GM18873 (cell line): Measurements from ENCODE around the gene PPARG.
"Not testable (repeated sequence)": the region's sequence is repeated elsewhere in the genome, so short reads cannot be mapped to it uniquely, and the experiment has no call there.

Experiments
- ATAC-seq: cut with Tn5 transposase; IDR thresholded peaks from one replicate; pipeline ENCODE4 v1.9.1; 2021; ENCODE audit warnings: mild to moderate bottlenecking, moderate library complexity, moderate number of reproducible peaks; ENCODE audit not compliant: unreplicated experiment, low FRiP score

PPARG gene

DNA sequence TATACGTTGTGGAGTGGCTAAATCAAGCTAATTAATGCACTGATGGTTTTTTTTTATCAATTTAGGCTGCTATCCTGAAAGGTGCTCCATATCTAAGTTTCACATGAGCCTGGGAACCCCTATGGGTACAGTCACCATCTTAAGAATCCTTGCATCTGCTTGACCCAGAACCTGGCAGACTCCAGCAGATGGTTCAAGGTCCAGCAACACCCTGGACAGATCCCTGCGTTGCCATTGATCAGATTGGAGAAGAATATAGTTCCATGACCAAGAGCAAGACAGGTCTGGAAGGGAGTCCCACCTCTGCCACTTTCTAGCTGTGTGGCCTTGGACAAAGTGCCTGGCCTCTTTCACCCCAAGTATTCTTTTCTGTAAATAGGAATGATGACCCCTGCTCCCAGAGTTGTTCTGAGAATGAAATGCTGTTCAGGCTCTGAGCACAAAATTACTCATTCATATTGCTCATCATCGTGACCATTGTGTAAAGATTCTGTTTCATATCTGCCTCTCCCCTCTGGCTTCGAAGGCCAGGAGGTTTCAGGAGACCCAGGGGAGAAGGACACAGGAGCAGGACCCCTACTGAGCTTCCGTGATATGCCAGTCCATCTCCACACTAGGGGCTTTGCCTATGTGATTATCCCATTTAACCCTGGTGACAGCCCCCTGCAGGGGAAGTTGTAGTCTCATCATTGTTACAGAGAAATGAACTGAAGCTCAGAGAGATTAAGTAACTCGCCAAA lies 165.4 kb downstream of the PPARG start:
- ATAC-seq: no peak

DNA sequence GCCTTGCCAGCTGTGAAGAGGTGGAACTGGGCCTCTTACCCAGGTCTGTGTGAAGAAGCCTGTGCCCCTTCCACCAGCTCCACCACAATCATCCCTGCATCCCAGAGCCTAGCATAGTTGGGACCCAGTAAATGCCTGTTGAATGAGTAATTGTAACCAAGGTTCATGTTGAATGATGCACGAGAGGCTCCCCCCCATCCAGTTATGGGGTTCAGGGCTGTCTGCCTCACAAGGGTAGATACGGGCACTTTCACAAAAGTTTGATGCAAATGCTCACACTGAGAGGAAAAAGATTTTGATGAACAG lies 165.9 kb downstream of the PPARG start:
- no peak for ATAC-seq

DNA sequence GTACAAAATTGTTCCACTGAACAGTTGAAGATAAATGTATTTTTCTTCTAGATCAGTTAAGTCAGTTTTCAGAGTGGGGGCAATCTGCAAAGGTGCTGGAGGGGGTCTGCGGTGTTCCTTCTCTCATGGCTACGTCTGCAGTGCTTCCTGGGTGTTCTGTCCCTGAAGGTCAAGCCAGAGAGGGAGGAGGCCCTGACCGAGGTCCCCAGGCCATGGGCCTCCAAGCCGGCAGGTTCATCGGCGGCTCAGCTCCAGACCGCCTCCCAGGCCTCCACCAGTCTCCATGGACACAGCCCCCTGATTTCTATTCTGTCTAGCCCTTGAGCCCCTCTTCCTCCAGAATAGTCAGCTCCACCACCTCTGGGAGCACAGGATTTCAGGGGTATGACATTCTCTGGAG lies 166.9 kb downstream of the PPARG start:
- ATAC-seq: no peak

DNA sequence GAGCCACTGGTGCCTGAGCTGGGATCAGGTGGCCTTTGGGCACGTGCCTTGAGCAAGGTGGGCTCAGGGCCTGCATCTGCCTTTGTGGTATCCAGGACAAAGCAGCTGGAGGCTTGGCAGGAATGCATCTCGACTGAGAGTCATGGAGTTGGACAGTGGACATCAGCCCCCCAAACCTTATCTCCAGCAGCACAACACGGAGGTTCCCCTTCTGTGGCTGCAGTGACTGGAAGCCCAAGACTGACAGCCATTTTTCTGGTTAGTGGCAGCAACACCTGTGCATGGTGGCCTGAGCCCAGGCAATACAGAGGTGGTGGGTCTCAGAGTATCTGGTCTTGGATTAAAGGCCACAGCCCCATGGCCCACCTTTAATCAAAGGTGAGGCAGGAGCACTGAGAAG lies 167.6 kb downstream of the PPARG start:
- ATAC-seq: no peak

DNA sequence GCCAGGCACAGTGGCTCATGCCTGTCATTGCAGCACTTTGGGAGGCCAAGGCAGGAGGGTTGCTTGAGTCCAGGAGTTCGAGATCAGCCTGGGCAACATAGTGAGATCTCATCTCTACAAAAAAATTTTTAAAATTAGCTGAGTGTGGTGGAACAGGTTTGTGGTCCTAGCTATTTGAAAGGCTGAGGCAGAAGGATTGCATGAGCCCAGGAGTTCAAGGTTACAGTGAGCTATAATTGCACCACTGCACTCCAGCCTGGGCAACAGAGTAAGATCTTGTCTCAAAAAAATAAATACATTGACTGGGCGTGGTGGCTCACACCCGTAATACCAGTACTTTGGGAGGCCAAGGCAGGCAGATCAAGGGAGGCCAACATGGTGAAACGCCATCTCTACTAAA lies 168.5 kb downstream of the PPARG start:
- not testable (repeated sequence) for ATAC-seq

DNA sequence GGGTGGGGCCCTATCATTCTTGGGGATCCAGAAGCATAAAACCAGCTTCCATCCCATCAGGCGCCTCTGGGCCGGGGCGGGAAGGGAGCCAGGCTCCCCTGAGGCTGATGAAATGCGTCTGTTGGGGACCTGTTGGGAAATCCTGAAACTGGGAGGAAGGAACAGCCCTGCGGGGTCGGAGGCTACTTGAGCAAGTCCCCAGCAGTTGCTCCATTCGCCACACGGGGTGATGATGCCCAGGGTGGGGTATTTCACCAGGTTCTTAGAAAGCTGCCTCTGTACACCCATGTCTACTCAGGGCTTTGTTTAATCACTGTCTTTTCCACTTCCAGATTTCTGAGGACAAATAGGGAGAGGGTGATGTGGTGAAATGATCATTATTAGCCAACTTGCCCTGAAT lies 170.0 kb downstream of the PPARG start:
- no peak for ATAC-seq

DNA sequence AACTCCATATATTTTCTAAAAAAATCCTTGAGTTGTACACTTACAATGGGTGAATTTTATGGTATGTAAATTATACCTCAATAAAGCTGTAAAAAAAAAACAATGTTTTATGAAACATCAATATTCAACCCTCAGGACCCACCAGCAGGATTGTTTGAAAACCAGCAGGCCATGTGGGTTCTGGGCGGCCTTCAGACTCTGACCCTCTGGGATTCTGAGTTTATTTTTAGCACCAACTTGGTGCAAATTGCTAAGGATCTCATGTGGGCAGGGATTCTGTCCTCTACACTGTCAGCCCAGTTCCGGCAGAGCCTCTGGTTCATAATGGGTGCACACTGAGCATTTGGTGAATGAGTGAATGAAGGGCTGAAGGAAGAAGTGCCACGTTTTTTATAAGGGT lies 171.3 kb downstream of the PPARG start:
- no peak for ATAC-seq

DNA sequence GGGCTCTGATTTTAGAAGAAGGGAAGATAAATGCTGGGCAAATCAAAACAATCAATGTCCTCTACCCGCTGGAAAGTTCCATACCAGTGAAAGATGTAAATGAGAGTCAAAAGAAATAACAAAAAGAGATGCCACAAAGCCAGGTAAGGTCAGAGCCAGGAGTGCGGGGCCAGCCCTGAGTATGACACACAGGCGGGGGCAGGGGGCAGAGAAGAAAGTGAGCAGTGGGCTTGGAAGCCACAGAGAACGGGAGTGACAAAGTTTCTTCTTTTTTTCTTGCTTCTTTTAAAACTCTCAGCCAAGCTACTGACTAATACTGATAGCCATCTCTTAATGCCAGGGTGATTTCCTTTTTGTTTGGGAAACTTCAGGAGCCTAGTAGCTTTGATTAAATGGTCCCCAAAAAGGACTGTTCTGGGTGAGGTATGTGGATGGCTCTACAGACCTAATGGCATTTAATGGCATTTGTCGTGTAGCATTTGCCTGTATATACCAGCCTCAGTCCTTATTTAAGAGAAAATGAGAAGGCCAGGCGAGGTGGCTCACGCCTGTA lies 172.3 kb downstream of the PPARG start:
- ATAC-seq: no peak

DNA sequence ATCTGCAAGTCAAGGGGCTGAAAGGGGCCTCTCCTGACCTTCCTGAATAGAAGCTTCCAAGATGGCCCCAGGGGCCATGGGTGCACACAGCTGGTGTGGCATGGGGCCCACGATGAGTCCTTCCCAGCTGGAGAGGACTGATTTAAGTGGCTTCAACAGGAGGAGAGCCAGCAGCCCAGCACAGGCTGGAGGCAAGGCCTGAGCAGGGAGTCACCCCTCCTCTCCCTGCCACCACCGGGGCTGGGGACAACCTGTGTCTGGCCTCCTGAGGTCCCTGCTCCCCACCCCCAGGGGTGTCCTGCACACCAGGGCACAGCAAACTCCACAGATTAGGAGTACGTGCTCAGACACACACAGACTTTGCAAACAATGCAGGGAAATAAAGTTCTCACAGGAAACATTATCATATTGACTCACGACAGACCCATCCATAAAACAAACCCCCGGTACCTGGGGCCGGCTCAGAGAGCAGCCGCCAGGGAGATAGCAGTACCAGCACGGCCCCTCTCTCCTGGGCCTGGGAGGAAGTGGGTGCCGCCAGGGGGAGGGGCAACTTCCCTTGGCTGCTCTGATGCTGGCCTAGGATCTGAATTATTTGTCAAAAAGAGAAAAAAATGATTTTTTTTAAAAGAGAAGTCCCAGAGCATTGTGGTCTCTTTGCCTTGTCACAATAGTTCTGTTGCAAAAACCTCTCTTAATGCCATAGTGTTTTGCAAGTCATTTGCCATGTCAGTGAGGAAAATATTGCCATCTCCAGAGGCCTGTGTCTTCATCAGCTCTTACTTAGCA lies 173.5 kb downstream of the PPARG start:
- ATAC-seq: no peak

DNA sequence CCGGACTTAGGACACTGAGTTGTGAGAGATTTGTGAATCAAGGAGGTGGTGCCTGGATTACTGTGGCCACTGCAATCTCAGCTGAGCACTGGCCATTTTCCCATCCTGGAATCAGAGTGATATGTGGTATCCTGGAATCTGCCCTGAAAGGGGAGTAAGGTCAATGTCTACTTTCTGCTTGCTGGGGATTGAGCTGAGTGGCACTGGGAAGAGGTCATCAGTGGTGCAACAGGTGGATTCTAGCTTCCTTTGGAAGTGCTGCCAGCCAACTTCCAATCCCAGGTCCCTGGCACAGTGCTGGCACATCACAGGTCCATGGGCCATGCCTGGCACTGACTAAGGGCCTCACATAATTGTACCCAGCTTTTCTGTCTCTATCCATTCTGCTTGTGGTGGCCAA lies 174.8 kb downstream of the PPARG start:
- no peak for ATAC-seq

DNA sequence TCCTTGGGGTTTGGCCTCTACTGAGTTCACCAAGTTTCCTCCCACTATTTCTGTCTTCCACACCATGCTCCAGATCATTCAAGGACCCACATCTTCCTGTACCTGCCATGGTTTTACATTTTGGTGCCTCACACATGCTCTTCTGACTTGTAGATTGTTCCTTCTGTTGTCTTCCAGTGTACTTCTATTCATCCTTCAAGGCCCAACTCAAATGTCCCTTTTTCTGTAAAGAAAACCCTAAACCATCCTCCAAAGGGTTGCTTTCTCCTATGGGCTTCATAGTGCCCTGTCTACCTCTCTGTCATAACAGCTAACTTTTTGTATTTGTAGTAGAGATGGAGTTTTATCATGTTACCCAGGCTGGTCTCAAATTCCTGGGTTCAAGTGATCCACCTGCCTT lies 175.3 kb downstream of the PPARG start:
- ATAC-seq: no peak

DNA sequence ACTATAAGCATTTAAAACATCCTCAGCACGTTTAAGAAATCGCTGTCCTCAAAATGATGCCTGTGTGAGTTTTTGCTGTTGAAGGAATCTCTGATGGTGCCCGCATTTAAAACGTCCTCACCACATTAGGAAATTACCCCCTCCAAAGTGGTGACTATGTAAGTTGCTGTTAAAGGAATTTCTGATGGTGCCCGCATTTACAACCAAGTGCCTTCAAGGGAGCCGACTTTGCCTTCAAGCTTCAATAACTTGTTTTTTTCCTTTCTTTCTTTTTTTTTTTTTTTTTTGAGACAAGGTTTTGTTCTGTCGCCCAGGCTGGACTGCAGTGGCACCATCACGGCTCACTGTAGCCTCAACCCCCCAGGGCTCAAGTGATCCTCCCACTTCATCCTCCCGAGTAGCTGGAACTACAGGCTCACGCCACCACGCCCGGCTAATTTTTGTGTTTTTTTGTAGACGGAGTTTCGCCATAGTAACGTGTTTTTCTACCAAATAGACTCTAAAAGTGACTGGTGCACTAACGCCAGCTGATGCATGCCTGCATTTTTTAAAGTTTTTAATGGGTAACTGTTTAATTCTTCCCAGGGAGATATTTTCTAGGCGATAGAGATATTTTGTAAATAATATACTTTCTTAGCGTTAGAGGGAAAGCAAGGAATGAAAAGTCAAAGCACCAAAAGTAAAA lies 176.4 kb downstream of the PPARG start:
- no peak for ATAC-seq

DNA sequence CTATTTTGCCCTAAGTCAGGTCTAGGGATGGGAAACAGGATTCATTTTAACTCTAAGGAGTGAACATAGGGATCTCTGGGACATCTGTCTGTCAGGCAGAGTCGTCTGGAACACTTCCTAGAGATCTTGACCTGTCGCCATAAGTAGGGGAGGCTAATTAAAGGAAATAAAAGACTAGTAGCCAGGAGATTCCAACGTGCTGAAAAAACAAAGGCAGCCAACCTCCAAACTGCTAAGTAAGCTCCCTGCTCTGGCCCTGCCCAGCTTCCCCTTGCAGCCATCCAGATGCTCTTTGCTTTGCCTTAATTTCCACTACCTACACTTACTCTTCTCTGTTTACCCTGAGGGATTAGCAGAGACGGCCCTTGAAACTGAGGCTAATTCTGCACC lies 177.0 kb downstream of the PPARG start:
- no peak for ATAC-seq

DNA sequence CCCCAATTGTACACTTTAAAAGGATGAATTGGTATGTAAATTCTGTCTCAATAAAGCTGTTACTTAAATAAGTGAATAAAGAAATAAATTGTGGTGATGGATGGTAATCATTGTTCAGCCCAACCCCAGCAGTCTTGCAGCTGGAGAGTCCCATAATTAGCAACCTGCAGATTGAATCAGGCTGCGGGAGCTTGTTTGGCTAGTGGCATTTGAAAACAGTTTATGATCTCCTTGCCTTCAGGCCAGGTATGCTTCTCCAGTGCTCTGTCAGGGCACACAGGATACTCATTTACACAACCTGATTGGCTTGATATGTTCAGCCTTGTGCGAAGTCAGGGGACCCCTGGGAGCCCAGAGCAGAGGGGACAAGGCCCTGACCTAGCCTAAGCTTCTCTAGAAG lies 178.9 kb downstream of the PPARG start:
- ATAC-seq: no peak

DNA sequence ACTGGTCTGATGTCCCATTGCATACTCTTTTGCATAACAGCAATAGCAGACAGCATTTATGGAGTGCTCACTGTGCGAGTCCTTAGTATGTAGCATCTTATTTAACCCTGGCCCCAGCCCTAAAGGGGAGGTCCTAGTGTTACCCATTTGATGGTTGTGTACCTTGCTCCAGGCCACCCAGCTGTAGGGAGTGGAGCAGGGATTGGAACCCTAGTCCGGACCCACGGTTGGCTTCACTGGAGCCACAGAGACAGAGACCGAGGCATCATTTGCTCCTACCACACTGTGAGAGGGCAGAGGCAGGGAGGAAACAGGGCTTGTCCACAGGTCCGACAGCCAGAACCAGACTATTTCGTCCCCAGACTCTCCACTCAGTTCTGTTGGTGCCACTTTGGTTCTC lies 179.4 kb downstream of the PPARG start:
- no peak for ATAC-seq

DNA sequence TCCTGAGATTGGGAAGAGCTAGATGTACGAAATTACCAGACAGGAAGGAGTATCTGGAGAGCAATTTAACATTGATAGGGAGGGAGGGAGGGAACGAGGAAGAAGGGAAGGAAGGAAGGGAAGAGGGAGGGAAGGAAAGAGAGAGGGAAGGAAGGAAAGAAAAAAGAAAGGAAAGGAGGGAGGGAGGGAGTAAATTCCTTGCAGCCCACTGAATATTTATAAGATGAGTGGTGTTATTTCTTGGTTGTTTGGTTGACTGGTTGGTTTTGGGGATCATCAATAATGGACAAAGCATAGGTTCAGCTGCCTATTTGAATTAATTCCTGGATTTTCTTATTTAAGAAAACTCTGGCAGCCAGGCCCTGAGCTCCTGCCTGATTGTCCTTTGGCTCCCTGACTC lies 179.9 kb downstream of the PPARG start:
- ATAC-seq: no peak

DNA sequence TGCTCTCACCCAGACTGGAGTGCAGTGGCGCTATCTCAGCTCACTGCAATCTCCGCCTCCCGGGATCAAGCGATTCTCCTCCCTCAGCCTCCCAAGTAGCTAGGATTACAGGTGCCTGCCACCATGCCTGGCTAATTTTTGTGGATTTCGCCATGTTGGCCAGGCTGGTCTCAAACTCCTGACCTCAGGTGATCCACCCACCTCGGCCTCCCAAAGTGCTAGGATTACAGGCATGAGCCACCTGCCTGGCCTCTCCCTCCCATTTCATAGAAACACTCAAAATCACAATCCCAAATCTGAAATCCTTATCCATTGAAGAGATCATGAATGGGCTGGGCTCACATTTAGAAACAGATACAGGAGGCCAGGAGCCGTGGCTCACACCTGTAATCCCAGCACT lies 180.4 kb downstream of the PPARG start:
- not testable (repeated sequence) for ATAC-seq

DNA sequence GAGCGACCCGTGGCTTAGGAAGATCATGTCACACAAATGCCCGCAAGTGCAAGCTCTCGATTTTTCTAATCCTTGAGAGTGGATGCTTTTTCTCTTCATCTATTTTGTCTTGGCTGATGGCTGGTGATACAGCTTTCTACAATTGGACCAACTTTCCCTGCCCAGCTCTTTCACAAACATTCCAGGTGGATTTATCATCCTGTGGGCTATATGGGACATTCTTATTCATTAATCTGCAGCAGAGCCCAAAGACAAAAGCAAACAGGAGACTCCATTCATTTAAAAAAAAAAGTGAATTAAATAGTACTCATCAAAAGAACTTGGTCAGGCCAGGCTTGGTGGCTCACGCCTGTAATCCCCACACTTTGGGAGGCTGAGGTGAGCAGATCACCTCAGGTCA lies 181.2 kb downstream of the PPARG start:
- no peak for ATAC-seq

DNA sequence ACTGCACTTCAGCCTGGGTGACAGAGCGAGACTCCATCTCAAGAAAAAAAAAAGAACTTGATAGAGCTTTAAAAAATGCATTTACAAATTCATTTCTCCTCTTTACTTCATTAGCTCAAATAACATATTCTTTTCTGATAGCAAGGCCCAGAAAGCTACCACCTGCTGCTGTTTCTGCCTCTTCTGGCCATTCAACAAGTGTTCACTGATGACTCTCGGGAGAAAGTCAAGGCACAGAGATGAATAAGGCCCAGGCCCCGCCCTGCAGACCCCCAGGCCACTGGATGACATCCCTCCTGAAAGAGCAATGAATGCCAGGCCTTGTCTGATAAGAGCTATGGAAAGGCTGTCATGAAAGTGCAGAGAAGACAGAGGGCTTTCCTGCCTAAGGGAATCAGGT lies 181.8 kb downstream of the PPARG start:
- no peak for ATAC-seq

DNA sequence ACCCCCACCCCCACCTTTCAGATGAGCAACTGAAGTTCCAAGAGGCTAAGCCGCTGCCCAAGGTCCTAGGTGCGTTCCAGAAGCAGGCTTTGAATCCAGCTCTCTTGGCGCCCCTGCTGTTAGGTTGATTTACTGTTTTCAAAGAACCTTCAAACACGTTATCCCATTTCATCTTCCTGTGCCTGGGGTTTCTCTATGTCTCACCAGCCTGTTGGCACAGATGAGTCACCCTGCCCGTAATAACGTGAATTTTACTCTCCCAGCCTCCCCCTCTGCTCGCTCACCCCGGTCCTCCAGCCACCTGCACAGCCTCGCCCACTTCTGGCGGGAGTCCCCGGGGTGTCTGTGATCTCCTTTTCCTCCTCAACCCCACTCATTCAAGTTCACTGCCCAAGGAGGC lies 182.4 kb downstream of the PPARG start:
- ATAC-seq: no peak

DNA sequence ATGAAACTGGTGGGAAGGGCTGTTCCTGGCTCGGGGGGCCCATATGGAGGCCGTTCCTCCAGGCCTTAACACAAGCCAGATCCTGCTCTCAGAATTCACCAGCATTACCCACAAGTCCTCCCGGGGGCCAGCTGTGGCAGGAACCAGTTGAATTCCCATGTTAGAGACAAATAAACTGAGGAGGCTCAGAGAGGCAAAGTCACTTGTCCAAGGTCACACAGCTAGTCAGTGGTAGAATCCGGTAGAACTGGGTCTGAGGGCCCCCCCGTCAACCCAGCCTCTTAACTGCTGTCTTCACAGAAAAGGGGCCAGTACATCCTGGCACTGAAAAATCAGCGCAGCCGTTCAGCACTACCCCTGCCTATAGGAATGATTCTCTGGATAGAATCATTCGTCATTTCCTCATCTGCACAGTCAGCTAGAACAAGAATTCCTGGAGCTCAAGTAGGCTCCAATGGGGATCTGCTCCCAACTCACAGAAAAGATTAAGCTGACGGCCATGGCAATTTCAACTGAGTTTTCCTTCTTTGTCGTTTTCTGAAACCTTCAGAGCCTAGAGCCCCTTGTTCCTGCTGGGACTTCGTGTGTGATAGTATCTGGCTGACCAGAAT lies 183.2 kb downstream of the PPARG start:
- ATAC-seq: no peak
